Measurements from ENCODE around the gene CHRNB4. TPM values are rescaled to one million over a fixed set of nuclear protein-coding genes. Genes with fewer than 3 reads are reported as not detected.

The CHRNB4 gene
- polyA plus RNA-seq, 1 of the 3 experiments (the other 2 are of a cell fraction), result 0.30 TPM

DNA sequence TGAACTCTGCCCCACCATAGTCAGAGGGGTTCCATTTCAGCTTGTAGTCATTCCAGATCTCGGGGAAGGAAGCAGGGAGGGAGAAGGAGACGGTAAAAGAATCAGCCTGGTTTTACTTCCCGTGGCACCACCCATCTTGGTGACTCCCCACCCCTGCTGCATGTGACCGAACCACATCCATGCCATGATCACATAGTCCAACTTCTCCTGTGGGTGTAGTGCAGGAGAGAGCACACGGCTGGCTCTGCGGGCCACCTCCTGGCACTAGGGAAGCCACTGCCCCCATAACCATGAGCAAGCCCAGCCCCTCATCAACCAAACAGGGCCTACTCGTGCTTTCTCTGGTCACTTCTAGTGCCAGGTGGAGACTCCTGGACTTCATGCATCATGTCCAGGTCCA is 23.9 kb downstream of the CHRNB4 start:
- TF ChIP-seq FOXM1 (IDR thresholded peaks at IDR 0.05; ENCODE audit: low read depth) (no peak), RFX5 (IDR thresholded peaks at IDR 0.05; ENCODE audit: low read length) (no peak), RAD21 (IDR thresholded peaks at IDR 0.05; ENCODE audit: low read length) (no peak), TAF1 (IDR thresholded peaks at IDR 0.05; ENCODE audit: borderline replicate concordance, low read depth, low read length) (no peak), EP300 (IDR thresholded peaks at IDR 0.05; ENCODE audit: borderline replicate concordance in 1 of 2, low read depth in 1 of 2, low read length in 1 of 2) (no peak)
- TF ChIP-seq, protein P1, sequence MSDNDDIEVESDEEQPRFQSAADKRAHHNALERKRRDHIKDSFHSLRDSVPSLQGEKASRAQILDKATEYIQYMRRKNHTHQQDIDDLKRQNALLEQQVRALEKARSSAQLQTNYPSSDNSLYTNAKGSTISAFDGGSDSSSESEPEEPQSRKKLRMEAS (IDR thresholded peaks at IDR 0.05; ENCODE audit: low read depth), result no peak
- TF ChIP-seq, protein P2, sequence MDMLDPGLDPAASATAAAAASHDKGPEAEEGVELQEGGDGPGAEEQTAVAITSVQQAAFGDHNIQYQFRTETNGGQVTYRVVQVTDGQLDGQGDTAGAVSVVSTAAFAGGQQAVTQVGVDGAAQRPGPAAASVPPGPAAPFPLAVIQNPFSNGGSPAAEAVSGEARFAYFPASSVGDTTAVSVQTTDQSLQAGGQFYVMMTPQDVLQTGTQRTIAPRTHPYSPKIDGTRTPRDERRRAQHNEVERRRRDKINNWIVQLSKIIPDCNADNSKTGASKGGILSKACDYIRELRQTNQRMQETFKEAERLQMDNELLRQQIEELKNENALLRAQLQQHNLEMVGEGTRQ (IDR thresholded peaks at IDR 0.05; ENCODE audit: borderline replicate concordance, low read depth, low read length), result no peak
- TF ChIP-seq, protein P3, sequence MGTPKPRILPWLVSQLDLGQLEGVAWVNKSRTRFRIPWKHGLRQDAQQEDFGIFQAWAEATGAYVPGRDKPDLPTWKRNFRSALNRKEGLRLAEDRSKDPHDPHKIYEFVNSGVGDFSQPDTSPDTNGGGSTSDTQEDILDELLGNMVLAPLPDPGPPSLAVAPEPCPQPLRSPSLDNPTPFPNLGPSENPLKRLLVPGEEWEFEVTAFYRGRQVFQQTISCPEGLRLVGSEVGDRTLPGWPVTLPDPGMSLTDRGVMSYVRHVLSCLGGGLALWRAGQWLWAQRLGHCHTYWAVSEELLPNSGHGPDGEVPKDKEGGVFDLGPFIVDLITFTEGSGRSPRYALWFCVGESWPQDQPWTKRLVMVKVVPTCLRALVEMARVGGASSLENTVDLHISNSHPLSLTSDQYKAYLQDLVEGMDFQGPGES (IDR thresholded peaks at IDR 0.05; ENCODE audit: low read depth, low read length), result no peak
- peaks cover 4% of the 10 kb centered on the region for H3F3A ChIP-seq (replicated peaks; ENCODE audit: insufficient read depth)
- no peak overlapping the region for H3K4me2 ChIP-seq
- no peak overlapping the region for H3K4me3 ChIP-seq (ENCODE audit: low read depth in 2 of 2, low read length in 1 of 2)
- POLR2A ChIA-PET, result interaction anchor here (0.5 kb wide), 1 partner anchor 23 kb away, joined by 3 read pairs; no protein-coding TSS in a partner anchor
- no peaks in the 10 kb centered on the region for H3K9me2 ChIP-seq
- H3K36me3 ChIP-seq (replicated peaks in 1 of 2; ENCODE audit: control insufficient read depth in 1 of 2, insufficient read depth in 2 of 2, low read length in 1 of 2), result peaks cover 0 to 2% of the 10 kb centered on the region in 2 experiments
- no peaks in the 10 kb centered on the region for H3K79me2 ChIP-seq (ENCODE audit: insufficient read depth)
- H3K27me3 ChIP-seq (ENCODE audit: insufficient read depth), result peaks cover 31% of the 10 kb centered on the region
- no peak overlapping the region for H3K9ac ChIP-seq
- CTCF ChIA-PET, result interaction anchor here (1.0 to 5.3 kb wide), 3 partner anchors 21 to 90 kb away, joined by 3 to 57 read pairs (median 48); no protein-coding TSS in a partner anchor
- peak overlapping the region in 1 of 2 experiments; percentile 99; a peak in 1 of 4 replicates for H3K27ac ChIP-seq (ENCODE audit: low read depth in 2 of 2, low read length in 1 of 2)
- WGBS (ENCODE audit: low lambda C conversion rate), result 67% methylated on average over 7 of the region's 7 CpGs
- DNase-seq, result no peak
- no peak overlapping the region for H2AFZ ChIP-seq (ENCODE audit: low read depth)
- no peaks in the 10 kb centered on the region for H3K9me3 ChIP-seq
- H4K20me1 ChIP-seq (ENCODE audit: insufficient read depth), result peaks cover 10% of the 10 kb centered on the region
- H3K4me1 ChIP-seq (ENCODE audit: control insufficient read depth in 1 of 2, insufficient read depth in 2 of 2, low read depth in 1 of 2, low read length in 1 of 2), result peaks cover 4 to 42% of the 10 kb centered on the region in 2 experiments; a peak in 2 of 4 replicates

DNA sequence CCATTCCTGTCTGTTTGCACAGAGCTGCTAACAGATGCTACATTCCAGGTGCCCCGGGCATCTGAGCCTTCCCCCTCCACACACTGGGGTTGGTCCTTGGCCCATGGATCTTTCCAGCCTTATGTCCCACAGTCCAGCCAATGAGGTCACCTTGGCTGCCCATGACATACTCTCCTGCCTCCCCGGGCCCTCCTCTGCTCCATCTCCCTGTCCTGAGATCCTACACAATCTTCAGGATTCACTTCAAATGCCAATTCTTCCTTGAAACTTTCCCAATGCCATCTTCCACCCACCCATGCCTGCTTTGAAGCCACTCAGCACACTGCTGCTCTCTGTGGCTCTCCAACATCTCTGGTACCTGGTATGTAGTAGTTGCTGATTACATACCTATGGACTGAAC is 24.5 kb downstream of the CHRNB4 start:
- 94% methylated on average over 2 of the region's 2 CpGs for WGBS (ENCODE audit: low lambda C conversion rate)
- ChIA-PET CTCF (interaction anchor here (0.7 to 2.1 kb wide), 4 partner anchors 23 to 134 kb away, joined by 3 to 12 read pairs (median 5); no protein-coding TSS in a partner anchor), POLR2A (interaction anchor here (0.9 kb wide), 1 partner anchor 136 kb away, joined by 4 read pairs; no protein-coding TSS in a partner anchor)
- Histone ChIP-seq H3K4me1 (ENCODE audit: control insufficient read depth in 1 of 2, insufficient read depth in 2 of 2, low read depth in 1 of 2, low read length in 1 of 2) (peaks cover 4 to 37% of the 10 kb centered on the region in 2 experiments; a peak in 2 of 4 replicates), H2AFZ (ENCODE audit: low read depth) (no peak overlapping the region), H3K9me3 (no peaks in the 10 kb centered on the region), H3K4me2 (no peak overlapping the region), H3K36me3 (replicated peaks in 1 of 2; ENCODE audit: control insufficient read depth in 1 of 2, insufficient read depth in 2 of 2, low read length in 1 of 2) (peaks cover 0 to 2% of the 10 kb centered on the region in 2 experiments), H3K9ac (no peak overlapping the region), H4K20me1 (ENCODE audit: insufficient read depth) (peaks cover 9% of the 10 kb centered on the region), H3K9me2 (no peaks in the 10 kb centered on the region), H3K4me3 (ENCODE audit: low read depth in 2 of 2, low read length in 1 of 2) (no peak overlapping the region; a peak in 1 of 4 replicates), H3K79me2 (ENCODE audit: insufficient read depth) (no peaks in the 10 kb centered on the region), H3K27ac (ENCODE audit: low read depth in 2 of 2, low read length in 1 of 2) (peak overlapping the region in 1 of 2 experiments; percentile 99; a peak in 1 of 4 replicates), H3K27me3 (ENCODE audit: insufficient read depth) (peaks cover 25% of the 10 kb centered on the region), H3F3A (replicated peaks; ENCODE audit: insufficient read depth) (peaks cover 4% of the 10 kb centered on the region)
- TF ChIP-seq MEF2A (IDR thresholded peaks at IDR 0.05; ENCODE audit: borderline replicate concordance, low read depth), result no peak
- TF ChIP-seq EZH2phosphoT487 (IDR thresholded peaks at IDR 0.05; ENCODE audit: borderline replicate concordance, low read depth), result no peak
- TF ChIP-seq, protein P4, sequence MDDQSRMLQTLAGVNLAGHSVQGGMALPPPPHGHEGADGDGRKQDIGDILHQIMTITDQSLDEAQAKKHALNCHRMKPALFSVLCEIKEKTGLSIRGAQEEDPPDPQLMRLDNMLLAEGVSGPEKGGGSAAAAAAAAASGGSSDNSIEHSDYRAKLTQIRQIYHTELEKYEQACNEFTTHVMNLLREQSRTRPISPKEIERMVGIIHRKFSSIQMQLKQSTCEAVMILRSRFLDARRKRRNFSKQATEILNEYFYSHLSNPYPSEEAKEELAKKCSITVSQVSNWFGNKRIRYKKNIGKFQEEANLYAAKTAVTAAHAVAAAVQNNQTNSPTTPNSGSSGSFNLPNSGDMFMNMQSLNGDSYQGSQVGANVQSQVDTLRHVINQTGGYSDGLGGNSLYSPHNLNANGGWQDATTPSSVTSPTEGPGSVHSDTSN (IDR thresholded peaks at IDR 0.05), result no peak
- TF ChIP-seq RFX5 (IDR thresholded peaks at IDR 0.05; ENCODE audit: low read length), result no peak
- TF ChIP-seq FOSL2 (IDR thresholded peaks at IDR 0.05; ENCODE audit: borderline replicate concordance, low read depth), result no peak
- TF ChIP-seq, protein P5, sequence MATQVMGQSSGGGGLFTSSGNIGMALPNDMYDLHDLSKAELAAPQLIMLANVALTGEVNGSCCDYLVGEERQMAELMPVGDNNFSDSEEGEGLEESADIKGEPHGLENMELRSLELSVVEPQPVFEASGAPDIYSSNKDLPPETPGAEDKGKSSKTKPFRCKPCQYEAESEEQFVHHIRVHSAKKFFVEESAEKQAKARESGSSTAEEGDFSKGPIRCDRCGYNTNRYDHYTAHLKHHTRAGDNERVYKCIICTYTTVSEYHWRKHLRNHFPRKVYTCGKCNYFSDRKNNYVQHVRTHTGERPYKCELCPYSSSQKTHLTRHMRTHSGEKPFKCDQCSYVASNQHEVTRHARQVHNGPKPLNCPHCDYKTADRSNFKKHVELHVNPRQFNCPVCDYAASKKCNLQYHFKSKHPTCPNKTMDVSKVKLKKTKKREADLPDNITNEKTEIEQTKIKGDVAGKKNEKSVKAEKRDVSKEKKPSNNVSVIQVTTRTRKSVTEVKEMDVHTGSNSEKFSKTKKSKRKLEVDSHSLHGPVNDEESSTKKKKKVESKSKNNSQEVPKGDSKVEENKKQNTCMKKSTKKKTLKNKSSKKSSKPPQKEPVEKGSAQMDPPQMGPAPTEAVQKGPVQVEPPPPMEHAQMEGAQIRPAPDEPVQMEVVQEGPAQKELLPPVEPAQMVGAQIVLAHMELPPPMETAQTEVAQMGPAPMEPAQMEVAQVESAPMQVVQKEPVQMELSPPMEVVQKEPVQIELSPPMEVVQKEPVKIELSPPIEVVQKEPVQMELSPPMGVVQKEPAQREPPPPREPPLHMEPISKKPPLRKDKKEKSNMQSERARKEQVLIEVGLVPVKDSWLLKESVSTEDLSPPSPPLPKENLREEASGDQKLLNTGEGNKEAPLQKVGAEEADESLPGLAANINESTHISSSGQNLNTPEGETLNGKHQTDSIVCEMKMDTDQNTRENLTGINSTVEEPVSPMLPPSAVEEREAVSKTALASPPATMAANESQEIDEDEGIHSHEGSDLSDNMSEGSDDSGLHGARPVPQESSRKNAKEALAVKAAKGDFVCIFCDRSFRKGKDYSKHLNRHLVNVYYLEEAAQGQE (IDR thresholded peaks at IDR 0.05; ENCODE audit: low read depth, low read length), result no peak
- TF ChIP-seq MXI1 (IDR thresholded peaks at IDR 0.05; ENCODE audit: low read depth, low read length), result no peak
- no peak for DNase-seq
